Measurements from ENCODE around the gene OXLD1. TPM values are rescaled to one million over a fixed set of nuclear protein-coding genes. Genes with fewer than 3 reads are reported as not detected.

The OXLD1 gene
- total and polyA plus RNA-seq, 4 donors: 11.2 to 26.4 (median 19.0) TPM

GRCh38 chr17:81707725-81708646 is 41.6 kb upstream of the OXLD1 start:
- no peaks in the 10 kb centered on the region for H3K9me3 ChIP-seq (ENCODE audit: control insufficient read depth in 4 of 4, low read length in 3 of 4)
- peaks cover 16 to 45% (median 32%) of the 10 kb centered on the region in 4 donors for H3K4me1 ChIP-seq (ENCODE audit: control insufficient read depth in 4 of 4, insufficient read depth in 4 of 4, low read length in 3 of 4)
- H3K4me3 ChIP-seq (ENCODE audit: low read depth in 1 of 3, low read length in 3 of 3): no peak overlapping the region
- peaks cover 6 to 27% (median 9%) of the 10 kb centered on the region in 4 donors for H3K36me3 ChIP-seq (ENCODE audit: control insufficient read depth in 4 of 4, insufficient read depth in 3 of 4, low read depth in 1 of 4, low read length in 3 of 4)
- H3K27ac ChIP-seq (ENCODE audit: low read depth in 1 of 2, low read length in 2 of 2): no peak overlapping the region
- TF ChIP-seq REST (IDR thresholded peaks at IDR 0.05) (no peak), SP1 (IDR thresholded peaks at IDR 0.05) (no peak), ATF3 (IDR thresholded peaks at IDR 0.05) (no peak), NR2F2 (IDR thresholded peaks at IDR 0.05) (no peak), MAX (IDR thresholded peaks at IDR 0.05) (no peak), GABPA (IDR thresholded peaks at IDR 0.05 in 1 of 2, conservative IDR thresholded peaks at IDR 0.05 in 1 of 2) (no peak), JUND (IDR thresholded peaks at IDR 0.05) (no peak), RAD21 (IDR thresholded peaks at IDR 0.05) (no peak), TAF1 (conservative IDR thresholded peaks at IDR 0.05) (no peak), HNF4G (IDR thresholded peaks at IDR 0.05) (no peak)
- no peak for DNase-seq (ENCODE audit: low spot score)
- no peaks in the 10 kb centered on the region for H3K27me3 ChIP-seq (ENCODE audit: control insufficient read depth in 4 of 4, insufficient read depth in 4 of 4, low read length in 3 of 4)
- H3K9ac ChIP-seq (ENCODE audit: low read depth in 1 of 2, low read length in 2 of 2): no peak overlapping the region
- 92% methylated on average over 25 of the region's 25 CpGs for WGBS

- Histone ChIP-seq H3K36me3 (ENCODE audit: control insufficient read depth in 4 of 4, insufficient read depth in 3 of 4, low read depth in 1 of 4, low read length in 3 of 4) (peaks cover 6 to 27% (median 9%) of the 10 kb centered on the region in 4 donors), H3K27me3 (ENCODE audit: control insufficient read depth in 4 of 4, insufficient read depth in 4 of 4, low read length in 3 of 4) (no peaks in the 10 kb centered on the region), H3K9ac (ENCODE audit: low read depth in 1 of 2, low read length in 2 of 2) (no peak overlapping the region), H3K9me3 (ENCODE audit: control insufficient read depth in 4 of 4, low read length in 3 of 4) (no peaks in the 10 kb centered on the region), H3K27ac (ENCODE audit: low read depth in 1 of 2, low read length in 2 of 2) (no peak overlapping the region), H3K4me3 (ENCODE audit: low read depth in 1 of 3, low read length in 3 of 3) (no peak overlapping the region), H3K4me1 (ENCODE audit: control insufficient read depth in 4 of 4, insufficient read depth in 4 of 4, low read length in 3 of 4) (peaks cover 19 to 44% (median 32%) of the 10 kb centered on the region in 4 donors)
- no peak for TF ChIP-seq EGR1 (IDR thresholded peaks at IDR 0.05; ENCODE audit: low read depth in 2 of 2)
- TF ChIP-seq RAD21 (IDR thresholded peaks at IDR 0.05): no peak
- no peak for TF ChIP-seq MAX (IDR thresholded peaks at IDR 0.05)
- TF ChIP-seq YY1 (IDR thresholded peaks at IDR 0.05): no peak
- no peak for DNase-seq (ENCODE audit: low spot score)
- 95% methylated on average over 54 of the region's 54 CpGs for WGBS
These were observed 40.6 kb upstream of the OXLD1 start for GRCh38 chr17:81706757-81707624.
